ENCODE data around the gene TMEM131.

TMEM131 gene

GRCh38 chr2:97764559-97765263 is 231.0 kb downstream of the TMEM131 start:
- DNase-seq (ENCODE audit: low read depth), result no peak
- no peak overlapping the region for H3K4me3 ChIP-seq (replicated peaks; ENCODE audit: low read depth, low read length)
- no peak for TF ChIP-seq CTCF (IDR thresholded peaks at IDR 0.05; ENCODE audit: low read length, missing control alignments)

- DNase-seq (ENCODE audit: low read depth), result no peak
- H3K4me3 ChIP-seq (replicated peaks; ENCODE audit: low read depth, low read length), result no peak overlapping the region
- no peak for TF ChIP-seq CTCF (IDR thresholded peaks at IDR 0.05; ENCODE audit: low read length, missing control alignments)
Measured at GRCh38 chr2:97763176-97763845, 232.4 kb downstream of the TMEM131 start.

GRCh38 chr2:97761192-97761591 is 234.6 kb downstream of the TMEM131 start:
- no peak for DNase-seq (ENCODE audit: low read depth)
- no peak overlapping the region for H3K4me3 ChIP-seq (replicated peaks; ENCODE audit: low read depth, low read length)
- no peak for TF ChIP-seq CTCF (IDR thresholded peaks at IDR 0.05; ENCODE audit: low read length, missing control alignments)

- DNase-seq (ENCODE audit: low read depth), result no peak
- no peak overlapping the region for H3K4me3 ChIP-seq (replicated peaks; ENCODE audit: low read depth, low read length)
- no peak for TF ChIP-seq CTCF (IDR thresholded peaks at IDR 0.05; ENCODE audit: low read length, missing control alignments)
Measured at GRCh38 chr2:97760480-97761049, 235.2 kb downstream of the TMEM131 start.

GRCh38 chr2:97759727-97760407 is 235.9 kb downstream of the TMEM131 start:
- DNase-seq (ENCODE audit: low read depth), result no peak
- no peak for TF ChIP-seq CTCF (IDR thresholded peaks at IDR 0.05; ENCODE audit: low read length, missing control alignments)
- H3K4me3 ChIP-seq (replicated peaks; ENCODE audit: low read depth, low read length), result no peak overlapping the region

GRCh38 chr2:97758131-97758705 is 237.5 kb downstream of the TMEM131 start:
- no peak for DNase-seq (ENCODE audit: low read depth)
- no peak for TF ChIP-seq CTCF (IDR thresholded peaks at IDR 0.05; ENCODE audit: low read length, missing control alignments)
- no peak overlapping the region for H3K4me3 ChIP-seq (replicated peaks; ENCODE audit: low read depth, low read length)

All from fibroblast of pulmonary artery (primary cell).